ENCODE results near the gene LETM1. TPM values are rescaled to one million over a fixed set of nuclear protein-coding genes. Genes with fewer than 3 reads are reported as not detected.

The LETM1 gene
- total and polyA plus RNA-seq, 2 of the 13 experiments (the other 11 are each of a cell fraction or from before 2014, with no cell fraction given), result 9.7 to 41.6 TPM

DNA sequence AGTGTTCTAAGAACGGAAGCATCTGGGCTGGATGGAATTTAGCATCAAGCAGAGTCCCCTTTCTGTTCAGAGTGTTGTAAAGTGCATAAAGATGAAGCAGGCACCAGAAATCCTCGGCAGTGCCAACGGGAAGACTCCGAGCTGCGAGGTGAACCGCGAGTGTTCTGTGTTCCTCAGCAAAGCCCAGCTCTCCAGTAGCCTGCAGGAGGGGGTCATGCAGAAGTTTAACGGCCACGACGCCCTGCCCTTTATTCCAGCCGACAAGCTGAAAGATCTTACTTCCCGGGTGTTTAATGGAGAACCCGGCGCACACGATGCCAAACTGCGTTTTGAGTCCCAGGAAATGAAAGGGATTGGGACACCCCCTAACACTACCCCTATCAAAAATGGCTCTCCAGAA is 44.7 kb upstream of the LETM1 start (continued):
- TF ChIP-seq RELA (CRISPR knock-in tag; IDR thresholded peaks at IDR 0.05) (no peak), ZNF263 (CRISPR knock-in tag; IDR thresholded peaks at IDR 0.05) (no peak), ZNF121 (CRISPR knock-in tag; IDR thresholded peaks at IDR 0.05) (no peak), NAIF1 (CRISPR knock-in tag; IDR thresholded peaks at IDR 0.05; ENCODE audit: borderline replicate concordance) (no peak), ELF3 (CRISPR knock-in tag; IDR thresholded peaks at IDR 0.05) (no peak)
- TF ChIP-seq, protein P1, sequence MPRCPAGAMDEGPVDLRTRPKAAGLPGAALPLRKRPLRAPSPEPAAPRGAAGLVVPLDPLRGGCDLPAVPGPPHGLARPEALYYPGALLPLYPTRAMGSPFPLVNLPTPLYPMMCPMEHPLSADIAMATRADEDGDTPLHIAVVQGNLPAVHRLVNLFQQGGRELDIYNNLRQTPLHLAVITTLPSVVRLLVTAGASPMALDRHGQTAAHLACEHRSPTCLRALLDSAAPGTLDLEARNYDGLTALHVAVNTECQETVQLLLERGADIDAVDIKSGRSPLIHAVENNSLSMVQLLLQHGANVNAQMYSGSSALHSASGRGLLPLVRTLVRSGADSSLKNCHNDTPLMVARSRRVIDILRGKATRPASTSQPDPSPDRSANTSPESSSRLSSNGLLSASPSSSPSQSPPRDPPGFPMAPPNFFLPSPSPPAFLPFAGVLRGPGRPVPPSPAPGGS (CRISPR knock-in tag; IDR thresholded peaks at IDR 0.05), result no peak

DNA sequence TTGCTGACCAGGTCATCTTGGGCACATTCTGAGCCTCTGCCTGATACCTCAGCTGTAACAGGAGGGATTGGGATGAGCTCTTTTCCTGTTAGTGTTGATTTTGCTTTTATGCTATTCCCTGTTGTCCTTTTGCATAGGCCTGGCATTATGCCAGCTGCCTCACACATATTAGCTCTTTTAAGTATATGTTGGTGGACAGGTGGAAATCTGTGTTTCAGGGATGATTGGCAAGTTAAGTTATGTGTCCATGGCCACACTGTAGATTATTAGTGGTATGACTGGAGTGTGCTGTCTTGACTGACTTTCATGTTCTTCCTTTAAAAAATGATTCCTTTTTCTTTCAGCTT is 44.1 kb upstream of the LETM1 start:
- no peak for FAIRE-seq

More for the DNA sequence above, 44.1 kb upstream of the LETM1 start:
- Histone ChIP-seq H3K4me1 (ENCODE audit: insufficient read depth, low read length) (peaks cover 60% of the 10 kb centered on the region), H3K4me2 (ENCODE audit: low read depth, low read length) (no peak overlapping the region), H4K20me1 (ENCODE audit: insufficient read depth, low read length) (peaks cover 19% of the 10 kb centered on the region), H2AFZ (ENCODE audit: low read length) (no peak overlapping the region), H3K9me3 (ENCODE audit: low read length) (no peaks in the 10 kb centered on the region), H3K27ac (ENCODE audit: extremely low read length, insufficient read depth, low read length) (no peak overlapping the region), H3K79me2 (ENCODE audit: insufficient read depth, low read length) (peaks cover 82% of the 10 kb centered on the region), H3K36me3 (replicated peaks in 1 of 2; ENCODE audit: control insufficient read depth in 1 of 2, insufficient read depth in 2 of 2, low read length in 2 of 2) (peaks cover 13 to 55% of the 10 kb centered on the region in 2 experiments), H3K4me3 (replicated peaks in 1 of 3; ENCODE audit: insufficient read depth in 1 of 3, low read depth in 2 of 3, low read length in 3 of 3) (no peak overlapping the region), H3K27me3 (ENCODE audit: control insufficient read depth in 1 of 2, insufficient read depth in 2 of 2, low read length in 2 of 2) (no peaks in the 10 kb centered on the region), H3K9ac (ENCODE audit: insufficient read depth, low read depth, low read length) (no peak overlapping the region)
- TF ChIP-seq LCORL (IDR thresholded peaks at IDR 0.05) (peak; percentile 89), LCORL (CRISPR knock-in tag; IDR thresholded peaks at IDR 0.05) (no peak), ZMYM2 (CRISPR knock-in tag; IDR thresholded peaks at IDR 0.05) (no peak), PCBP1 (IDR thresholded peaks at IDR 0.05; ENCODE audit: borderline replicate concordance, low read depth, low read length) (no peak), ZNF891 (CRISPR knock-in tag; IDR thresholded peaks at IDR 0.05) (no peak)
- ATAC-seq (no peak), DNase-seq (ENCODE audit: low spot score) (no peak)
- no TSS peak for BruUV-seq (replicated peaks)
- in situ Hi-C loops (cut with HindIII; ENCODE audit: extremely low pct_ligation_motif_present, low pct_unique_long_range_greater_than_20kb) (loop anchor here (5.0 kb wide), 1 partner anchor 38 kb away; no protein-coding TSS in a partner anchor), intact Hi-C loops (cut with micrococcal nuclease; ENCODE audit: unreplicated experiment) (no loop called here)
- POLR2A ChIA-PET, result interaction anchor here (1.0 kb wide), 1 partner anchor 43 kb away, joined by 4 read pairs; no protein-coding TSS in a partner anchor
- CTCF ChIA-PET (ENCODE audit: low intra/inter-chr PET ratio, low total read pairs), result interaction anchor here (2.1 kb wide), 1 partner anchor 41 kb away, joined by 12 read pairs; no protein-coding TSS in a partner anchor
